Putamen (tissue), 1 donor: ENCODE results near the gene BTAF1.

ENCODE experiments used
- DNase-seq: peaks from one replicate; pipeline ENCODE4 v3.0.0-alpha.2; 2016; ENCODE audit warnings: low spot score

BTAF1 gene

GRCh38 chr10:92052741-92053140 lies 129.2 kb downstream of the BTAF1 start:
- DNase-seq = no peak

GRCh38 chr10:92054807-92055206 lies 131.2 kb downstream of the BTAF1 start:
- no peak for DNase-seq

- DNase-seq = no peak
Measured at GRCh38 chr10:92062273-92062672, 138.7 kb downstream of the BTAF1 start.

- no peak for DNase-seq
Measured at GRCh38 chr10:92064506-92064905, 140.9 kb downstream of the BTAF1 start.

- no peak for DNase-seq
Measured at GRCh38 chr10:92066386-92066785, 142.8 kb downstream of the BTAF1 start.

GRCh38 chr10:92068900-92069299 lies 145.3 kb downstream of the BTAF1 start:
- DNase-seq = no peak

GRCh38 chr10:92074126-92074887 lies 150.7 kb downstream of the BTAF1 start:
- no peak for DNase-seq

- DNase-seq = no peak
Measured at GRCh38 chr10:92075829-92076228, 152.3 kb downstream of the BTAF1 start.

- no peak for DNase-seq
Measured at GRCh38 chr10:92076722-92077121, 153.2 kb downstream of the BTAF1 start.

- no peak for DNase-seq
Measured at GRCh38 chr10:92079003-92079402, 155.4 kb downstream of the BTAF1 start.
